ENCODE data around the gene ZNF608. TPM values are rescaled to one million over a fixed set of nuclear protein-coding genes. Genes with fewer than 3 reads are reported as not detected.

Gene ZNF608
- total RNA-seq, 3 donors from 2014 or later (not counting 1 experiment from before 2014, with no cell fraction given): 0.39 to 6.6 TPM; not detected in 1

DNA sequence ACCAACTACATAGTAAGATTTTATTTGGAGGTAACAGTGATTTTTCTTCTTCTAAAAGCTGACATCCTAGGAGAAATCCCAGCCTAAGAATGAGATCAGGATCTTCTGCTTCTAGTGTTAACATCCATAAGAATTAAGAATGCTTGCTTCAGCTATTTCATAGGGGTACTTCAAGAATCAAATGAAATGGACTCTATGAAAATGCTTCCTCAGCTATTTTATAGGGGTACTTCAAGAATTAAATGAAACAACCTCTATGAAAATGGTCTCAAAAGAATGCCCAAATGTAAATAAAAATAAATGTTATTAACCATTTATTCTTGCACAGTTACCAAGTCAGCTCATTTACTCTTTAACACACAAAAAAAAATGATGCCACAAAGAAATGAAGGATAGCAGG lies 31.5 kb downstream of the ZNF608 start:
- Mint-ChIP-seq H3K36me3 (no peaks in the 10 kb centered on the region), H3K4me3 (no peak overlapping the region), H3K27me3 (ENCODE audit: low read depth in 2 of 2) (peaks cover 0 to 14% of the 10 kb centered on the region in 2 donors), H3K9me3 (peaks cover 0 to 3% of the 10 kb centered on the region in 2 donors), H3K27ac (no peak overlapping the region), H3K4me1 (no peaks in the 10 kb centered on the region)
- Histone ChIP-seq H3K27ac (ENCODE audit: low read length) (no peak overlapping the region), H3K9me3 (ENCODE audit: control insufficient read depth, insufficient read depth, low read length) (no peaks in the 10 kb centered on the region), H3K27me3 (ENCODE audit: control insufficient read depth, insufficient read depth, low read length) (no peaks in the 10 kb centered on the region), H3K36me3 (ENCODE audit: control insufficient read depth, insufficient read depth, low read length) (no peaks in the 10 kb centered on the region), H3K4me1 (ENCODE audit: control insufficient read depth, insufficient read depth, low read length) (no peaks in the 10 kb centered on the region), H3K4me3 (ENCODE audit: low read length) (no peak overlapping the region)
- TF ChIP-seq CTCF (IDR thresholded peaks at IDR 0.05): no peak
- DNase-seq: no peak
- no peak for ATAC-seq
- intact Hi-C loops (cut with micrococcal nuclease): no loop called here

- Mint-ChIP-seq H3K36me3 (no peaks in the 10 kb centered on the region), H3K27ac (no peak overlapping the region), H3K4me1 (no peaks in the 10 kb centered on the region), H3K27me3 (ENCODE audit: low read depth in 2 of 2) (peaks cover 0 to 14% of the 10 kb centered on the region in 2 donors), H3K9me3 (peaks cover 0 to 3% of the 10 kb centered on the region in 2 donors), H3K4me3 (no peak overlapping the region)
- TF ChIP-seq CTCF (IDR thresholded peaks at IDR 0.05): no peak
- intact Hi-C loops (cut with micrococcal nuclease): no loop called here
- Histone ChIP-seq H3K27ac (ENCODE audit: low read length) (no peak overlapping the region), H3K36me3 (ENCODE audit: control insufficient read depth, insufficient read depth, low read length) (no peaks in the 10 kb centered on the region), H3K4me3 (ENCODE audit: low read length) (no peak overlapping the region), H3K27me3 (ENCODE audit: control insufficient read depth, insufficient read depth, low read length) (no peaks in the 10 kb centered on the region), H3K9me3 (ENCODE audit: control insufficient read depth, insufficient read depth, low read length) (no peaks in the 10 kb centered on the region), H3K4me1 (ENCODE audit: control insufficient read depth, insufficient read depth, low read length) (no peaks in the 10 kb centered on the region)
- no peak for DNase-seq
- 14% methylated on average over 1 of the region's 2 CpGs for WGBS (ENCODE audit: insufficient coverage)
- no peak for ATAC-seq
Measured at GRCh38 chr5:124713595-124713994, 32.8 kb downstream of the ZNF608 start.

- H3K27me3 Mint-ChIP-seq (ENCODE audit: low read depth in 2 of 2): peaks cover 2 to 11% of the 10 kb centered on the region in 2 donors
- H3K36me3 Mint-ChIP-seq: no peaks in the 10 kb centered on the region
- DNase-seq: no peak
- Histone ChIP-seq H3K4me1 (ENCODE audit: control insufficient read depth, insufficient read depth, low read length) (no peaks in the 10 kb centered on the region), H3K9me3 (ENCODE audit: control insufficient read depth, insufficient read depth, low read length) (no peaks in the 10 kb centered on the region), H3K27ac (ENCODE audit: low read length) (no peak overlapping the region), H3K27me3 (ENCODE audit: control insufficient read depth, insufficient read depth, low read length) (no peaks in the 10 kb centered on the region), H3K4me3 (ENCODE audit: low read length) (no peak overlapping the region), H3K36me3 (ENCODE audit: control insufficient read depth, insufficient read depth, low read length) (no peaks in the 10 kb centered on the region)
- H3K4me1 Mint-ChIP-seq: peaks cover 0 to under 1% of the 10 kb centered on the region in 2 donors
- ATAC-seq: no peak
- no peak overlapping the region for H3K4me3 Mint-ChIP-seq
- H3K9me3 Mint-ChIP-seq: peaks cover 0 to 3% of the 10 kb centered on the region in 2 donors
- WGBS (ENCODE audit: insufficient coverage): 94% methylated on average over 2 of the region's 2 CpGs
- no peak overlapping the region for H3K27ac Mint-ChIP-seq
- intact Hi-C loops (cut with micrococcal nuclease): no loop called here
- TF ChIP-seq CTCF (IDR thresholded peaks at IDR 0.05): no peak
Measured at GRCh38 chr5:124712731-124713305, 33.6 kb downstream of the ZNF608 start.

GRCh38 chr5:124708086-124708485 lies 38.4 kb downstream of the ZNF608 start:
- TF ChIP-seq CTCF (IDR thresholded peaks at IDR 0.05): no peak
- no peak for DNase-seq
- Mint-ChIP-seq H3K27me3 (ENCODE audit: low read depth in 2 of 2) (peaks cover 11 to 13% of the 10 kb centered on the region in 2 donors), H3K4me3 (no peak overlapping the region), H3K4me1 (peaks cover 0 to 5% of the 10 kb centered on the region in 2 donors), H3K27ac (no peak overlapping the region), H3K36me3 (no peaks in the 10 kb centered on the region), H3K9me3 (peaks cover 0 to 3% of the 10 kb centered on the region in 2 donors)
- Histone ChIP-seq H3K27ac (ENCODE audit: low read length) (no peak overlapping the region), H3K4me3 (ENCODE audit: low read length) (no peak overlapping the region), H3K4me1 (ENCODE audit: control insufficient read depth, insufficient read depth, low read length) (peaks cover 7% of the 10 kb centered on the region), H3K36me3 (ENCODE audit: control insufficient read depth, insufficient read depth, low read length) (no peaks in the 10 kb centered on the region), H3K9me3 (ENCODE audit: control insufficient read depth, insufficient read depth, low read length) (no peaks in the 10 kb centered on the region), H3K27me3 (ENCODE audit: control insufficient read depth, insufficient read depth, low read length) (no peaks in the 10 kb centered on the region)
- WGBS (ENCODE audit: insufficient coverage): 51% methylated on average over 2 of the region's 3 CpGs
- intact Hi-C loops (cut with micrococcal nuclease): no loop called here
- ATAC-seq: no peak
